ENCODE results near the gene RAI1.

RAI1 gene

DNA sequence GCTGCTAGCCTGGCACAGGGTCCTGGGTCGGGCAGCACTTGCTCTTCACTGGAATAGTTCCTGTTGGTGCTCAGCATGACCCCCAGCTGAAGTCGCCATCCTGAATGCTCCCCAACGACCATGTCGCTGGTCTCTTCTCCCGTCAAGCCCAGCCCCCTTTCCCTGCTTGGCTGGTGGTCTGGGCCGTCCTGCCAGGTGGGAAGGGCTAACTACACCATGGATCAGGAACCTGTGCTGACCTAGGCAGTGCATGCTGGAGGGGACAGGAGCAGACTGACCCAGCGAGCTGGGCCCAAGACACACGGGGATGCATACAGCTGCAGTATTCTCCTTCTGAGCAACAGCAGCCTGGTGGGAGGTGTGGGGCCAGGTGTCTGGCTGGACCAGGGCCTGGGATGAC lies 164.7 kb downstream of the RAI1 start:
- DNase-seq (ENCODE audit: low spot score) = no peak

DNA sequence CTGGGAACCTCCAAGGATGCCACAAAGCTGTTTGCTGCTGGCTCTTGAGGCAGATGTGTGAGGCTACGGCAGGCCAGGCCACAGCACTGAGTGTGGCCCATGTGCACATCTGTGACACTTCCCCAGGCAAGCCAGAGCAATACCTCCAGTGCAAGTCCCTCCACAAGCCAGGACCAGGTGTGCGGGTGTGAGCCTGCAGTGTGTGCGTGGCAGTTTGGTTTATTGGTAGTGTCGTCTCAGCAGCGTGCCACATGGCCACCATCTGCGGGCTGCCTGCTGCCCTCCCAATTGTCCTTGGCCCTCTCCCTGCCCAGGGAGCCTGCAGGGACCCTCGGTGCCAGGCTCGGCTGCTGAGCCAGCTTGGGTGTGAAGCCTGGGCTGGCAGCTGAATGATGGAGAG lies 165.4 kb downstream of the RAI1 start:
- DNase-seq (ENCODE audit: low spot score) = no peak

DNA sequence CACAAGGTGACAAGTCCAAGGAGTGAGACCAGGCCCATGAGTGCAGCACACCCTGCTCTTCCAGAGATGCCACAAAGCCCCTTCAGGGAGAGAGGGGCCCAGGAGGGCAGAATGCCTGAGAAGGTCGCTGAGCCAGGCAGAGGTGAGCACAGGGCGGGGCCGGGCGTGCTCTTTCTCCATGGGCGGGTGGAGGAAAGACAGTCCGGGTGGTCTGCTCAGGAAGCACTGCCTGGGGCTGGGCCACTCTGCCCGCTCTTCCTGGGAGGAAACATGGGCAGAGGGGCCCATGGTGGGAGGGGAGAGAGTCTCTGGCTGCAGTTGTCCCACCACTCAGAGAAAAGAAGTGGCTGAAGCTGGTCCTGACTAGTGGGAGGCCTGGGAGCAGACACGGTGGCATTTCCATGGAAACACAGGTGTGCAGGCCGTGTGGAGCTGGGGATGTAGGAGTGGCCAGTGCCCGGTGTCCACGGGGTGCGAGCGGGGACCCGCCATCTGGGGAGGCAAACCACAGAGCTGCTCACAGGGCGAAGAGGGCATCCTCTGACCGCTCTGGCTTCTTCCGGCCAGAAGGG lies 165.9 kb downstream of the RAI1 start:
- no peak for DNase-seq (ENCODE audit: low spot score)

GRCh38 chr17:17847726-17848125 lies 166.5 kb downstream of the RAI1 start:
- DNase-seq (ENCODE audit: low spot score) = no peak

GRCh38 chr17:17848311-17849082 lies 167.2 kb downstream of the RAI1 start:
- DNase-seq (ENCODE audit: low spot score) = no peak

DNA sequence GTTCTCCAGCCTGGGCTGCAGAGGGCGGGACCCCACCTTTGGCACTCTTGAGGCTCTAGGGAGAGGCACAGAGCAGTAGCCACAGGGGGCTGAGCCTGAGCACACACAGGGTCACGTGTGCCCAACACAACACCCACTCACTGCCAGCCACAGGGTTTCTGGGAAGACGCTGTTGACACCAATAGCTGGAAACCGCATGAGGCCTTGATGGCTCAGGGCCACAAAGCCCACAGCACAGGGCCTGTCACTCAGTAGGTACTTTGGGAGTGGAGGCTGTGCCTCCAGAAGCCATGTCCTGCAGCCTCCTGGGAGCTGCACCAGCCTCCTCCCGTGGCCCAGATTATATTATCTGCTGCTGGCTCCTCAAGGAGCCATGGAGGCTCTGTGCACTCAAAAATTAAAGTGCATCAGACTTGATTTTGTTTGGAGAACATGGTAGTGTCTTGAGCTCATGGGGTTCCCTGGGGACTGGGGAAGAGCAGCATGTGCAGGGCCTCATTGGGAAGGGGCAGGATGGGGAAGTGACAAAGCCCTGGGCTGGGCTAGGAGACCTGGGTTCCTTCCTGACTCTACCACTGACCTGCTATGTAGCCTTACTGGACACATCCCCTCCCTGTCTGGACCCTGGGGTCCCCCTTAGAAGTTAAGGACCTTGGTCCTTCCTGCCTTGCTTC lies 168.0 kb downstream of the RAI1 start:
- peak; percentile 70 for DNase-seq (ENCODE audit: low spot score)

DNA sequence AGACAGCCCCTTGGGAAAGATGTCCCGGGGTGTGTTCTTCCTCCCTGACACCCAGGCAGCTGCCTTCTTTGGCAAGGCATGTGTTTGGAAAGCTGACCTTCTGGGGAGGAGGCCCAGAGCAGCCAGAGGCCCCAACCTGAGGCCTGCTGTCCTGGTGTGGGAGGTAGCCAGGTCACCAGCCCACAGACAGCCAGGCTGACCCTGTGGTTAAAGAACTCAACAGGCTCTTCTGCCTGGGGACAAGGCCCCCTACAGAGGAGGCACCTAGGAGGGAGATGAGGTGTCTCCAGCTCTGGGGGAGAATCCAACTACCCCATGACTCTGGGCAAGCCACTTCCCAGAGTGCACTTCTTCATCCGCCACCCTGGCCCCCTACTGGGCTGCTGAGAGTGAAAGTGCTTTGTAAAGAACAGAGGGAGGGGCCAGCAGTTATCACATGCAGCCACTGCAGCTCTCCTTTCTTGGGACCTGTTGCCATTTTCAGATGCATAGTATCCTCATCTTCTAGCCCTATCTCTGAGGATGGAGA lies 168.7 kb downstream of the RAI1 start:
- DNase-seq (ENCODE audit: low spot score) = peak; percentile 77

DNA sequence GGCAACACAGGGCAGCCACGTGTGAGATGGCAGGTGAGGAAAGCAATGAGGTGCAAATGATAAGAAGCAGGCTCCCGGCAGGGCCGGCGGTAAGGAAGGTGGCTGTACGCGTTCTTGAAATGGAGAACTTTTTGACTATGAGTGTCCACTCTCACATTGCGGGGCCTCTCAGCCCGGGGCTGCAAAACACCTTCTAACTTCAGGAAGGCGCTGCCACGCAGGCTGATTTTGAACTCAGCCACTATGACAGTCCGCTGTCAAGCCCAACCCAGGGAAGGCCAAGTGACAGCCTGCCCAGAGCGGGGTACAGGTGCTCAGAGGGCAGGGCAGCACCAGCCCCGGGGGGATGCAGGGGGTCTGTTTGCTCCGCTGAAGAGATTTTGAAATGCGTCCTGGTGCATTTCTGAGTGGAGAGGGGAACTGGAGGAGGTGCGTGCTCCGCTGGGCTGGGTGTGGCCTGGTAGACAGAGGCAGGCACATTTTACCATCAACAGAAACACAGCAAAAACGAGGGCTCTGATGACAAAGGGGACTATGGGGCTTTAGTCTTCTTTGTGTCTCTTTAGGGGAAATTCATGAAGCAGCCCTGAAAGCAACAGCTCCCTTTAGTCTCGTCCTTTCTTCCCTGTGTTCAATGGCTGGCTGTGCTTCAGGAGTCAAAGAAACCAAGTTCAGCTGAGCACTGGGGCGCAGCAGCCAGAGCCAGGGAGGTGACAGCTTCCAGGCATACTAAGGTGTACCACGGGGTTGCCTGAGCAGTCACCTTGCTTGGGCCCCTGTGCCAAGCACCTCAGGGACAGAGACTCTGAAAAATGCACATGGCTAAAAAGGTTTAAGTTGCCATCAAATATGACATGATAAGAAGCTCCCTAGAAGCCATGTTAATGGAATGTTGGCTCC lies 170.1 kb downstream of the RAI1 start:
- no peak for DNase-seq (ENCODE audit: low spot score)

DNA sequence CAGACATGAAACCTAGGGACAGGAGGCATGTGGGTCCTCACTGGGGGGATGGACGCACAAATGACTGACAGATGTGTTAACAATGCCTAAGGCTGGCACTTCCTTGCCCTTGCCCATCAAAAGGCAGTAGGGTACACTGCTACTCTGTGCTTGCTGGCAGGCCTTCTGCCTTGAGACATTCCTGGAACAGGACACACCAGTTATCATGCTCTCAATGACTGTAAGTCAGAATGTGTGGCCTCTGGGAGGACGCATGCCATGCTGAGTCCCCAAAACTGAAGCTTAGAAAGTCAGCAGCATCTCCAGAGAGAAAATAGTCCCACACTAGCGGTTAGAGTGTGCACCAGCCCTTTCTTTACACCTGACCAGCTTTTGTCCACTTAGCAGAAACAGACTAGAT lies 171.7 kb downstream of the RAI1 start:
- DNase-seq (ENCODE audit: low spot score) = no peak

- no peak for DNase-seq (ENCODE audit: low spot score)
Measured at GRCh38 chr17:17853811-17854447, 172.7 kb downstream of the RAI1 start.

DNA sequence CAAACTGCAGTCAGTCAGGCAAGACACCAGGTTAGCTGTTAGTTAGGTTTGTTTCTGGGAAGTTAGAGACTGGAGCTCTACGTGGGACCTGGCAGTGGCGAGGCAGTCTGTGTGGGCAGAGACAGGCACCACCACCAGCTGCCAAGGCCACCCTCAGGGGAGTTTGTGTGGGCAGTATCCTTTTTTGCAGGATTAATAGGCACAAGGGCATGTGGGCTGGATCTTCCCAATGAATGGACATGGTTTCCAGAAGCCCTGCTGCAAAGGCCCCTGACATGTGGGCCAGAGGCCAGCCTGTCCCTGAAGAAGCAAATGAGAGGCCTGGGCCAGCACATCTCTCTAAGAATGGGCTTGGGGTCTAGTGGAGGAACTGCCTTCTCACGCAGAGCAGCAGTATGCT lies 174.7 kb downstream of the RAI1 start:
- no peak for DNase-seq (ENCODE audit: low spot score)

DNA sequence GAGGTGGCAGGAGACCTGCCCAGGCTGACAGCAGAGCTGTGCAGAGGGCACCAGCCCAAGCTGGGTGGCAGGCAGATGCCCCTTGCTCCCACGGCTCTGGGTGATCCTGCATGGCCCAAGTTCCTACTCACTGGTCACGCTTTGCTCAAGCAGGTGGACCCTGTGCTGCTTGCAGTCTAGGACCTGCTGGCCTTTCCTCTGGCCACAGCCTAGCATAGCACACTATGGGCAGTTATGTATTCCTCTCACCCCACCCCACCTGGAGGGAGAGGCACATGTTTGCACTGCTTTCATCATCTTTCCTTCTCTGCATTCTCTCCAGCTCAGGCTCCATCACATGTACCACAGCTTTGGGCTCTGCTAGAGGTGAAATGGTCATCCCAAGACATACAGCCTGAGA lies 175.1 kb downstream of the RAI1 start:
- DNase-seq (ENCODE audit: low spot score) = no peak

- no peak for DNase-seq (ENCODE audit: low spot score)
Measured at GRCh38 chr17:17857496-17857895, 176.2 kb downstream of the RAI1 start.

DNA sequence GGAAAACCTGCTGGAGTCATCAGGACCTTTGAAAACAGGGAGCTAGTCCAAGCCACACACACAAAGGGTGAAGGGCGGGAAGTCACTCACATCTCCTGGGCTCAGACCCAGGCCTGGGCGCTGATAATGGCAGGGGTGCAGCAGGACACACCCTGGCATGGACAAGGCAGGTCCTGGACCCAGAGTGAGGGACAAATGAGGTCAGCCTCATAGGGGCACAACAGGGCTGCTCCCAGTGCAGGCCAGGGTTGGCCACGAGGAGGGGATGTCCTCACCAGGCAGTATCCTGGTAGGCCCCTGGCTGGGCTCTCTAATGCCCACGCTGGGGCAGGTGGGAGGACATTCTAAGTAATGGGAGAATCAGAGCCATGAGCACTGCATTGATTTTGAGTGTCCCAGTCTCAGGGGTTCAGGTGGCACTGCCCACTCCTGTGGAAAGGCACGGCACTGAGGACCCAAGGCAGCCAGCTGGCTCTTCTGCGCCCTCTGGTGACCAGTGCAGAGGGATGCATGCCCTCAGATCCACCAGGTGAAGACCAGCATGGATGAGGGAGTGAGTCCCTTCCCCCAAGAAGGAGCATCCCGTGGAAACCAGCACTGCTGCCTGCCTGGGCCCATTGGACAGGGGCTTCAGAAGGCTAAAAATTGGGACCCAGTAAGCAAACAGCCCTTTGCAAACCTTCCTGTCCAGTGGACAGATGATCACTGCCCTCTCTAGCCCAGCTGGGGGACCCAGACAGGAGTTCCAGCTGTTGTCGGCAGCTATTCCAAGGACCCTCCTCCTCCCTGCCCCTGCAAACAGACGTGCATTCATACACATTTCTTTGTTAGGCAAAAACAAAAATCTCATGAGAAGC lies 178.9 kb downstream of the RAI1 start:
- peak; percentile 76 for DNase-seq (ENCODE audit: low spot score)

DNA sequence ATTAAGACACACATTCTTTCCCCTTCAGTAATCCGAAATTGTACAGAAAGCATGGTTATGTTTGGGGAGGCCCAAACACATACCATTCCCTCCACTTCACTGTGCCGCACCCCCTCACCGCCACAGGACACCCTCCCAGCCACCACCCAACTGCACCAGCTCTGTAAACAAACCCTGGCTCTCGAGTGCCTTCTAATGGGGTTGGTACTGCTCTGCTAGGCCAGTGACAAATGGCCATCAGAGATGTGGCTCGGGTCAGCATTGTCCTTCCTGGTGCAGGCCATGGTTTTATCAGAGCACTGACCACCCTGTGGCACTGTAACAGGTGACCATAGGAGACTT lies 179.5 kb downstream of the RAI1 start:
- DNase-seq (ENCODE audit: low spot score) = no peak

Measured in pons (tissue), 1 donor.